Mesothelial cell of epicardium (in vitro differentiated cells): ENCODE results near the gene LAMC3. TPM values are rescaled to one million over a fixed set of nuclear protein-coding genes. Genes with fewer than 3 reads are reported as not detected.

Experiments
- DNase-seq, 2 experiments: peaks; one replicate each; pipeline ENCODE4 v3.0.0; 2021; ENCODE audit warnings: low spot score in 2 of 2; ENCODE audit not compliant: unreplicated experiment in 2 of 2
- H3K27ac Mint-ChIP-seq: 2 replicates; pipeline ENCODE4 v1.8.0; 2021; ENCODE audit warnings: mixed read lengths
- H3K27me3 Mint-ChIP-seq: 2 replicates; pipeline ENCODE4 v1.8.0; 2021; ENCODE audit warnings: low read depth, mixed read lengths
- H3K36me3 Mint-ChIP-seq: 2 replicates; pipeline ENCODE4 v1.8.0; 2021; ENCODE audit warnings: mixed read lengths
- H3K4me1 Mint-ChIP-seq: 2 replicates; pipeline ENCODE4 v1.8.0; 2021; ENCODE audit warnings: mixed read lengths
- H3K4me3 Mint-ChIP-seq: 2 replicates; pipeline ENCODE4 v1.8.0; 2021; ENCODE audit warnings: mild to moderate bottlenecking, moderate library complexity, mixed read lengths
- H3K9me3 Mint-ChIP-seq: 2 replicates; pipeline ENCODE4 v1.8.0; 2021; ENCODE audit warnings: mixed read lengths
- CTCF ChIP-seq: fragments of 200-600 bp; sonication (generic); IDR thresholded peaks from one replicate; pipeline ENCODE4 v1.5.0; 2021; ENCODE audit warnings: antibody characterized with exemption; ENCODE audit not compliant: unreplicated experiment
- total RNA-seq: library from RNA; stranded (reverse); gene quantifications from 3 replicates; pipeline ENCODE4 v1.2.1, GENCODE V29; 2021

Gene LAMC3
- total RNA-seq, result 18.3 to 19.5 TPM (median 18.9 TPM) in 3 replicates

GRCh38 chr9:131008909-131009618 is at the start of gene LAMC3:
Gene LAMC3 (plus strand): TSS chr9:131009174. CDS start chr9:131009215, 41 bp downstream.
- peak within 1 kb of the TSS; percentile 52 for H3K4me3 Mint-ChIP-seq
- H3K27ac Mint-ChIP-seq, result no peak within 1 kb of the TSS
- no peak for TF ChIP-seq CTCF
- peaks cover 7% of the 10 kb centered on the region for H3K4me1 Mint-ChIP-seq
- DNase-seq, result peak in 1 of 2 experiments; percentile 55
- peaks cover 8% of the 10 kb centered on the region for H3K9me3 Mint-ChIP-seq
- peaks cover 52% of the 10 kb centered on the region for H3K27me3 Mint-ChIP-seq
- H3K36me3 Mint-ChIP-seq, result no peaks in the 10 kb centered on the region

GRCh38 chr9:130959809-130960334 is 49.1 kb upstream of the LAMC3 start:
- no peak for DNase-seq
- Mint-ChIP-seq H3K27ac (no peak overlapping the region), H3K9me3 (peaks cover 8% of the 10 kb centered on the region), H3K36me3 (peaks cover 5% of the 10 kb centered on the region), H3K4me3 (no peak overlapping the region), H3K4me1 (peaks cover 3% of the 10 kb centered on the region), H3K27me3 (peaks cover 5% of the 10 kb centered on the region)
- no peak for TF ChIP-seq CTCF

- no peak for DNase-seq
- H3K4me1 Mint-ChIP-seq, result peaks cover 3% of the 10 kb centered on the region
- no peak overlapping the region for H3K27ac Mint-ChIP-seq
- H3K27me3 Mint-ChIP-seq, result peaks cover 5% of the 10 kb centered on the region
- no peak overlapping the region for H3K4me3 Mint-ChIP-seq
- H3K9me3 Mint-ChIP-seq, result peaks cover 13% of the 10 kb centered on the region
- no peak for TF ChIP-seq CTCF
- peaks cover 5% of the 10 kb centered on the region for H3K36me3 Mint-ChIP-seq
These were observed 48.2 kb upstream of the LAMC3 start for GRCh38 chr9:130960522-130961378.

- H3K36me3 Mint-ChIP-seq, result peaks cover 5% of the 10 kb centered on the region
- TF ChIP-seq CTCF, result no peak
- no peak overlapping the region for H3K27ac Mint-ChIP-seq
- peaks cover 3% of the 10 kb centered on the region for H3K4me1 Mint-ChIP-seq
- peaks cover 13% of the 10 kb centered on the region for H3K9me3 Mint-ChIP-seq
- no peak for DNase-seq
- H3K4me3 Mint-ChIP-seq, result no peak overlapping the region
- H3K27me3 Mint-ChIP-seq, result no peaks in the 10 kb centered on the region
These were observed 47.3 kb upstream of the LAMC3 start for GRCh38 chr9:130961511-130962300.
